Liver (tissue), 9 donors: ENCODE measurements around the gene ZNF329. TPM values are rescaled to one million over a fixed set of nuclear protein-coding genes. Genes with fewer than 3 reads are reported as not detected.

ENCODE experiments used
- DNase-seq: peaks from one replicate; pipeline ENCODE4 v3.0.0-alpha.2; 2017; ENCODE audit warnings: low spot score
- H3K27ac ChIP-seq, 2 donors: one replicate each; pipeline ENCODE4 v1.7.0; 2013; ENCODE audit warnings: inconsistent platforms in 2 of 2, low read length in 2 of 2, control low read depth in 1 of 2, low read depth in 1 of 2, mild to moderate bottlenecking in 1 of 2
- H3K27me3 ChIP-seq, 4 donors: one replicate each; pipeline versions ENCODE4 v1.6.1 to v1.7.0; 2013; ENCODE audit warnings: low read length in 3 of 4, inconsistent platforms in 1 of 4, mild to moderate bottlenecking in 1 of 4, moderate library complexity in 1 of 4; ENCODE audit not compliant: control insufficient read depth in 4 of 4, insufficient read depth in 4 of 4
- H3K36me3 ChIP-seq, 4 donors: one replicate each; pipeline versions ENCODE4 v1.6.1 to v1.7.0; 2013; ENCODE audit warnings: low read length in 3 of 4, mild to moderate bottlenecking in 3 of 4, low read depth in 1 of 4, moderate library complexity in 1 of 4; ENCODE audit not compliant: control insufficient read depth in 4 of 4, insufficient read depth in 3 of 4
- H3K4me1 ChIP-seq, 4 donors: one replicate each; pipeline versions ENCODE4 v1.6.1 to v1.7.0; 2013; ENCODE audit warnings: low read length in 3 of 4, mild to moderate bottlenecking in 3 of 4, moderate library complexity in 1 of 4; ENCODE audit not compliant: control insufficient read depth in 4 of 4, insufficient read depth in 4 of 4
- H3K4me3 ChIP-seq, 3 donors: one replicate each; pipeline versions ENCODE4 v1.6.1 to v1.7.0; 2013; ENCODE audit warnings: low read length in 3 of 3, control low read depth in 1 of 3, low read depth in 1 of 3, mild to moderate bottlenecking in 1 of 3
- H3K9ac ChIP-seq, 2 donors: one replicate each; pipeline ENCODE4 v1.7.0; 2013; ENCODE audit warnings: low read length in 2 of 2, mild to moderate bottlenecking in 2 of 2, moderate library complexity in 2 of 2, control low read depth in 1 of 2, low read depth in 1 of 2
- H3K9me3 ChIP-seq, 4 donors: one replicate each; pipeline versions ENCODE4 v1.6.1 to v1.7.0; 2013; ENCODE audit warnings: low read length in 3 of 4; ENCODE audit not compliant: control insufficient read depth in 4 of 4
- ATF3 ChIP-seq: IDR thresholded peaks from 2 replicates; pipeline ENCODE4 v1.6.1; 2016; ENCODE audit warnings: antibody characterized with exemption
- CTCF ChIP-seq: fragments of 150-350 bp; IDR thresholded peaks from 2 replicates; pipeline ENCODE4 v1.5.1; 2017; ENCODE audit warnings: improper control_type of control experiment, low read depth, low read length; ENCODE audit not compliant: missing input control
- EGR1 ChIP-seq, 2 donors: IDR thresholded peaks; 2 replicates each; pipeline ENCODE4 v1.6.1; 2016 to 2018; ENCODE audit warnings: antibody characterized with exemption in 2 of 2, low read depth in 2 of 2
- FOXA1 ChIP-seq: IDR thresholded peaks from 2 replicates; pipeline ENCODE4 v1.6.1; 2016; ENCODE audit warnings: antibody characterized with exemption
- FOXA2 ChIP-seq: IDR thresholded peaks from 2 replicates; pipeline ENCODE4 v1.6.1; 2016; ENCODE audit warnings: antibody characterized with exemption
- GABPA ChIP-seq, 2 donors: IDR thresholded peaks in 1 of 2; conservative IDR thresholded peaks in 1 of 2; 2 replicates each; pipeline ENCODE4 v1.6.1; 2016; ENCODE audit warnings: antibody characterized with exemption in 2 of 2, mild to moderate bottlenecking in 1 of 2, moderate library complexity in 1 of 2
- HNF4A ChIP-seq, 2 donors: conservative IDR thresholded peaks; 2 replicates each; pipeline ENCODE4 v1.6.1; 2016; ENCODE audit warnings: antibody characterized with exemption in 2 of 2, mild to moderate bottlenecking in 2 of 2
- HNF4G ChIP-seq: IDR thresholded peaks from 2 replicates; pipeline ENCODE4 v1.6.1; 2016; ENCODE audit warnings: antibody characterized with exemption
- JUND ChIP-seq, 2 donors: IDR thresholded peaks; 2 replicates each; pipeline ENCODE4 v1.6.1; 2016; ENCODE audit warnings: antibody characterized with exemption in 2 of 2
- NR2F2 ChIP-seq: IDR thresholded peaks from 2 replicates; pipeline ENCODE4 v1.6.1; 2016; ENCODE audit warnings: antibody characterized with exemption
- RAD21 ChIP-seq, 2 donors: IDR thresholded peaks; 2 replicates each; pipeline ENCODE4 v1.6.1; 2016; ENCODE audit warnings: antibody characterized with exemption in 2 of 2, mild to moderate bottlenecking in 2 of 2
- RXRA ChIP-seq, 2 donors: IDR thresholded peaks; 2 replicates each; pipeline ENCODE4 v1.6.1; 2017 to 2018; ENCODE audit warnings: antibody characterized with exemption in 2 of 2, mild to moderate bottlenecking in 1 of 2
- SP1 ChIP-seq: IDR thresholded peaks from 2 replicates; pipeline ENCODE4 v1.6.1; 2018; ENCODE audit warnings: antibody characterized with exemption, mild to moderate bottlenecking
- TAF1 ChIP-seq: conservative IDR thresholded peaks from 2 replicates; pipeline ENCODE4 v1.6.1; 2016; ENCODE audit warnings: antibody characterized with exemption, mild to moderate bottlenecking
- YY1 ChIP-seq: IDR thresholded peaks from 2 replicates; pipeline ENCODE4 v1.6.1; 2016; ENCODE audit warnings: antibody characterized with exemption, mild to moderate bottlenecking
- ZBTB33 ChIP-seq: IDR thresholded peaks from 2 replicates; pipeline ENCODE4 v1.6.1; 2016; ENCODE audit warnings: antibody characterized with exemption
- WGBS: extraction: QIAGEN DNeasy Blood & Tissue Kit; methylation state at CpG from one replicate; pipeline ENCODE4 v1.1.7; 2013; 5-methylcytosine and 5-hydroxymethylcytosine counted together
- polyA plus RNA-seq, 2 donors: library from polyadenylated mRNA; stranded (reverse) in 1 of 2; unstranded in 1 of 2; fragments of 200-250 nt in 1 of 2; fragments of >200 nt in 1 of 2; fragmentation: Nextera tagmentation in 1 of 2; extraction: Ambion mirVana in 1 of 2; gene quantifications; one replicate each; pipeline versions ENCODE4 v1.2.1 to v1.2.3, GENCODE V29; 2013 to 2015
- total RNA-seq, 2 donors: library from RNA; depleted of rRNA; stranded (reverse); fragments of >200 nt; gene quantifications; one replicate each; pipeline ENCODE4 v1.2.3, GENCODE V29; 2014
- TF ChIP-seq, protein P1 (sequence below): IDR thresholded peaks from 2 replicates; pipeline ENCODE4 v1.6.1; 2016; ENCODE audit warnings: antibody characterized with exemption, mild to moderate bottlenecking
- TF ChIP-seq, protein P2 (sequence below): IDR thresholded peaks from 2 replicates; pipeline ENCODE4 v1.6.1; 2016; ENCODE audit warnings: antibody characterized with exemption
- donor health status: healthy.
- donor health status: healthy.
- donor health status: healthy.
- donor health status: healthy.
- donor health status: healthy.

ZNF329 gene
- total and polyA plus RNA-seq, 4 donors, result 1.2 to 6.8 (median 3.8) TPM

DNA sequence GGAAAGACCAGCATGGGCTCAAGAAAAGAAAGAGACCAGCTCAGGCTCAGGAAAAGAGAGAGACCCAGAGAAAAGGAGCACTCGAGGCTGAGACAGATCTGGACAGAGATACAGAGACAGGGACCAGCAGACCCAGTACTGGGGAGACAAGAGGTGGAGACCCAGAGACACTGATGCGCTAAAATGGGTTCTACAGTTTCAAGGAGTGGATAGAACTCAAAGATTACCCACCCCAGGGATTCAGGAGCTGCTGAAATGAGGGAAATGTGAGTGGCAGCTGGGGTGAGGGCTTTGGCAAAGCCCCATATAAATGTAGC lies 51.9 kb downstream of the ZNF329 start:
- no peak for DNase-seq
- Histone ChIP-seq H3K4me3 (peak overlapping the region; percentile 38 to 92 (median 53)), H3K9me3 (peaks cover 17 to 44% (median 27%) of the 10 kb centered on the region in 4 donors), H3K36me3 (no peaks in the 10 kb centered on the region), H3K27me3 (no peaks in the 10 kb centered on the region), H3K27ac (peak overlapping the region; percentile 87 to 94), H3K9ac (peak overlapping the region; percentile 45 to 82), H3K4me1 (peaks cover 0 to 6% (median 3%) of the 10 kb centered on the region in 4 donors)
- TF ChIP-seq ATF3 (no peak), NR2F2 (no peak), FOXA1 (no peak), HNF4A (conservative IDR thresholded peaks at IDR 0.05) (no peak), HNF4G (no peak), CTCF (no peak), SP1 (no peak), RAD21 (IDR thresholded peaks at IDR 0.05) (no peak)
- WGBS, result 25% methylated on average over 2 of the region's 2 CpGs

DNA sequence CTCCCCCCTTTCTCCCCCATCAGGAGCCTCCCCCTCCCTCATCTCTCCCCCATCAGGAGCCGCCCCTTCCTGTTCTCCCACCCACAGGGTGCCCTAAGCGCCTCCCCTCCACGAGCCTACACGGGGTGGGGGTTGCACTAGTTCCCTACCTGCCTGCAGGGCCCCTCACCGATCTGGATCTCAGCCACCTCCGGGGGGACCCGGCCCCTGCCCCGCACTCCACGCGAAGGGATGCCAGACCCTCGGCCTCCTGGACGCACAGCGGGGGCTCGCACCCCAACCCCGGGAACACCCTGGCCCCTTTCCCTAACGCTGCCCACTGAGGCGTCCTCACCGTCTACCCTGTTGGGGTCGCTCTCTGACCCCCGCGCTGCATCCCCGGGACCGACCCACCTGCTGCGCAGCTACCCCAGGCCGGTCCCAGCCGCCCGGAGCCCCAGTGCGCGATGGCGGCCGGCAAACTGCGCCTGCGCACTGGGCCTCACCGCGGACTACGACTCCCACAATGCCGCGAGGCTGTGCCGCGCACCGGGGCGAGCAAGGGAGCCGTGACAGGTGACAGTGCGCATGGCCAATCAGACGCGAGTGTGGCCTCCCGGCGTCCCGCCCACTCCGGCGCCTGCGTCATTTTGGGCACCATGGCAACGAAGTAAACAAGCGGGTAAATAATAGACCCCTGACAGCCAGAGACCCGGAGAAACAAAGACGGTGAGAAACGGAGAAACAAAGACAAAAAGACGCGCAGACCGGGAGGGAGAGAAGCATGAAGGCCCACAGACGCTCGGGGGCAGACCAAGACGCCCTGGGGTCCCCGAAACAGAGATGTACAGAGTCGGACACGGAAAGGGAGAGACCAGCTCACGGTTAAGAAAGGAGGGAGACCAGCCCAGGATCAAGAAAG lies 52.6 kb downstream of the ZNF329 start, which contains the start of gene ZSCAN18:
Gene ZSCAN18 (minus strand): TSS at position 451 of the 901 bp plus-strand sequence. CDS start 7,964 bp downstream, outside the sequence.
- peak in 1 of 2 donors; percentile 40 for TF ChIP-seq RAD21 (IDR thresholded peaks at IDR 0.05)
- TF ChIP-seq, protein P1, sequence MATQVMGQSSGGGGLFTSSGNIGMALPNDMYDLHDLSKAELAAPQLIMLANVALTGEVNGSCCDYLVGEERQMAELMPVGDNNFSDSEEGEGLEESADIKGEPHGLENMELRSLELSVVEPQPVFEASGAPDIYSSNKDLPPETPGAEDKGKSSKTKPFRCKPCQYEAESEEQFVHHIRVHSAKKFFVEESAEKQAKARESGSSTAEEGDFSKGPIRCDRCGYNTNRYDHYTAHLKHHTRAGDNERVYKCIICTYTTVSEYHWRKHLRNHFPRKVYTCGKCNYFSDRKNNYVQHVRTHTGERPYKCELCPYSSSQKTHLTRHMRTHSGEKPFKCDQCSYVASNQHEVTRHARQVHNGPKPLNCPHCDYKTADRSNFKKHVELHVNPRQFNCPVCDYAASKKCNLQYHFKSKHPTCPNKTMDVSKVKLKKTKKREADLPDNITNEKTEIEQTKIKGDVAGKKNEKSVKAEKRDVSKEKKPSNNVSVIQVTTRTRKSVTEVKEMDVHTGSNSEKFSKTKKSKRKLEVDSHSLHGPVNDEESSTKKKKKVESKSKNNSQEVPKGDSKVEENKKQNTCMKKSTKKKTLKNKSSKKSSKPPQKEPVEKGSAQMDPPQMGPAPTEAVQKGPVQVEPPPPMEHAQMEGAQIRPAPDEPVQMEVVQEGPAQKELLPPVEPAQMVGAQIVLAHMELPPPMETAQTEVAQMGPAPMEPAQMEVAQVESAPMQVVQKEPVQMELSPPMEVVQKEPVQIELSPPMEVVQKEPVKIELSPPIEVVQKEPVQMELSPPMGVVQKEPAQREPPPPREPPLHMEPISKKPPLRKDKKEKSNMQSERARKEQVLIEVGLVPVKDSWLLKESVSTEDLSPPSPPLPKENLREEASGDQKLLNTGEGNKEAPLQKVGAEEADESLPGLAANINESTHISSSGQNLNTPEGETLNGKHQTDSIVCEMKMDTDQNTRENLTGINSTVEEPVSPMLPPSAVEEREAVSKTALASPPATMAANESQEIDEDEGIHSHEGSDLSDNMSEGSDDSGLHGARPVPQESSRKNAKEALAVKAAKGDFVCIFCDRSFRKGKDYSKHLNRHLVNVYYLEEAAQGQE, result peak; percentile 29
- TF ChIP-seq NR2F2, result no peak
- TF ChIP-seq EGR1 (IDR thresholded peaks at IDR 0.05; ENCODE audit: low read depth in 2 of 2), result peak; percentile 79 to 93
- no peak for TF ChIP-seq ATF3
- peak; percentile 79 for TF ChIP-seq SP1
- TF ChIP-seq YY1, result peak; percentile 96
- no peak for TF ChIP-seq CTCF
- no peak for TF ChIP-seq FOXA1
- TF ChIP-seq, protein P2, sequence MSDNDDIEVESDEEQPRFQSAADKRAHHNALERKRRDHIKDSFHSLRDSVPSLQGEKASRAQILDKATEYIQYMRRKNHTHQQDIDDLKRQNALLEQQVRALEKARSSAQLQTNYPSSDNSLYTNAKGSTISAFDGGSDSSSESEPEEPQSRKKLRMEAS, result no peak
- no peak for TF ChIP-seq TAF1
- no peak for TF ChIP-seq HNF4A (conservative IDR thresholded peaks at IDR 0.05)
- no peak for TF ChIP-seq HNF4G
- TF ChIP-seq JUND (IDR thresholded peaks at IDR 0.05), result no peak
- TF ChIP-seq RXRA (IDR thresholded peaks at IDR 0.05), result no peak
- no peak for TF ChIP-seq FOXA2
- TF ChIP-seq GABPA (IDR thresholded peaks at IDR 0.05 in 1 of 2, conservative IDR thresholded peaks at IDR 0.05 in 1 of 2), result peak in 1 of 2 donors; percentile 77
- no peak for TF ChIP-seq ZBTB33
- Histone ChIP-seq H3K27me3 (no peaks in the 10 kb centered on the region), H3K9ac (peak within 1 kb of the TSS; percentile 45 to 82), H3K4me1 (peaks cover 0 to 6% (median 3%) of the 10 kb centered on the region in 4 donors), H3K4me3 (peak within 1 kb of the TSS; percentile 38 to 92 (median 53)), H3K9me3 (peaks cover 17 to 38% (median 24%) of the 10 kb centered on the region in 4 donors), H3K36me3 (no peaks in the 10 kb centered on the region), H3K27ac (peak within 1 kb of the TSS; percentile 87 to 94)
- 1% methylated on average over 67 of the region's 67 CpGs for WGBS
- DNase-seq, result peak; percentile 94
